Gastroesophageal sphincter (tissue), 3 donors: ENCODE measurements around the gene EPHB1.

Experiments
- CTCF ChIP-seq, 4 experiments: fragments of 200-600 bp in 2 of 4; fragments of 450-650 bp in 2 of 4; sonication (generic) in 1 of 4; IDR thresholded peaks; one replicate each; pipeline ENCODE4 v1.5.1; 2017 to 2019; ENCODE audit warnings: antibody characterized with exemption in 4 of 4, mild to moderate bottlenecking in 2 of 4, moderate library complexity in 2 of 4
- POLR2A ChIP-seq, 2 donors: fragments of 450-650 bp; IDR thresholded peaks; one replicate each; pipeline ENCODE4 v1.6.1; 2017; ENCODE audit warnings: antibody characterized with exemption in 2 of 2, mild to moderate bottlenecking in 2 of 2, moderate library complexity in 1 of 2
- POLR2AphosphoS5 ChIP-seq: sonication (generic); formaldehyde crosslinking; IDR thresholded peaks from one replicate; pipeline ENCODE4 v1.6.1; 2017; ENCODE audit warnings: antibody characterized with exemption

- TF ChIP-seq CTCF (IDR thresholded peaks at IDR 0.05) = no peak
- TF ChIP-seq POLR2A (IDR thresholded peaks at IDR 0.05) = no peak
- no peak for TF ChIP-seq POLR2AphosphoS5
Observed at GRCh38 chr3:134850761-134851160, 55.7 kb downstream of the EPHB1 start.
